ENCODE results near the gene ZIC5. TPM values are rescaled to one million over a fixed set of nuclear protein-coding genes. Genes with fewer than 3 reads are reported as not detected.

ZIC5 gene
- total and polyA plus RNA-seq, 2 of the 13 experiments (the other 11 are each of a cell fraction or from before 2014, with no cell fraction given): 0.02 to 0.07 TPM

- TF ChIP-seq GMEB2 (CRISPR knock-in tag; IDR thresholded peaks at IDR 0.05; ENCODE audit: low read depth) (no peak), THAP8 (CRISPR knock-in tag; IDR thresholded peaks at IDR 0.05; ENCODE audit: borderline replicate concordance) (no peak), ZNF282 (IDR thresholded peaks at IDR 0.05; ENCODE audit: partially characterized antibody) (no peak), MIXL1 (CRISPR knock-in tag; IDR thresholded peaks at IDR 0.05) (peak; percentile 84), ZZZ3 (CRISPR knock-in tag; IDR thresholded peaks at IDR 0.05; ENCODE audit: borderline replicate concordance) (no peak), ZNF605 (CRISPR knock-in tag; IDR thresholded peaks at IDR 0.05) (no peak), HNRNPH1 (optimal IDR thresholded peaks at IDR 0.05; ENCODE audit: low read depth, low read length) (no peak), MTA1 (CRISPR knock-in tag; IDR thresholded peaks at IDR 0.05; ENCODE audit: borderline replicate concordance) (no peak), PHF5A (CRISPR knock-in tag; IDR thresholded peaks at IDR 0.05; ENCODE audit: low read depth, unreplicated experiment) (no peak), MIER3 (CRISPR knock-in tag; IDR thresholded peaks at IDR 0.05; ENCODE audit: borderline replicate concordance) (peak; percentile 68; the same call in 1 of the 2 replicates), ZNF567 (CRISPR knock-in tag; IDR thresholded peaks at IDR 0.05; ENCODE audit: borderline replicate concordance) (no peak), KLF11 (CRISPR knock-in tag; IDR thresholded peaks at IDR 0.05) (no peak), FOXK1 (CRISPR knock-in tag; IDR thresholded peaks at IDR 0.05; ENCODE audit: borderline replicate concordance, low read depth) (no peak), SMAD3 (CRISPR knock-in tag; IDR thresholded peaks at IDR 0.05) (no peak), ZNF550 (CRISPR knock-in tag; IDR thresholded peaks at IDR 0.05; ENCODE audit: borderline replicate concordance) (no peak), SMAD1 (CRISPR knock-in tag; IDR thresholded peaks at IDR 0.05; ENCODE audit: borderline replicate concordance, low read depth) (no peak), ZUFSP (CRISPR knock-in tag; IDR thresholded peaks at IDR 0.05; ENCODE audit: borderline replicate concordance) (no peak), HNF1B (CRISPR knock-in tag; IDR thresholded peaks at IDR 0.05) (peak; percentile 74; the same call in 1 of the 2 replicates), ZNF660 (CRISPR knock-in tag; IDR thresholded peaks at IDR 0.05; ENCODE audit: borderline replicate concordance, low read depth) (no peak), MLX (CRISPR knock-in tag; IDR thresholded peaks at IDR 0.05) (peak; percentile 71), ZNF546 (CRISPR knock-in tag; conservative IDR thresholded peaks at IDR 0.05) (no peak), REXO4 (CRISPR knock-in tag; IDR thresholded peaks at IDR 0.05; ENCODE audit: borderline replicate concordance) (no peak), RNF219 (CRISPR knock-in tag; IDR thresholded peaks at IDR 0.05) (no peak)
Measured at GRCh38 chr13:99941086-99941485, 30.5 kb downstream of the ZIC5 start (continued).
